Measurements from ENCODE around the gene CADM2.

- TF ChIP-seq POLR2A (IDR thresholded peaks at IDR 0.05; ENCODE audit: low read length): no peak
- no peak for TF ChIP-seq GATA1 (IDR thresholded peaks at IDR 0.05; ENCODE audit: low read depth, low read length)
These were observed 473.3 kb downstream of the CADM2 start for GRCh38 chr3:85432081-85432480.

Data from erythroblast (primary cell).